Chondrocyte (in vitro differentiated cells): ENCODE measurements around the gene HCK. TPM values are rescaled to one million over a fixed set of nuclear protein-coding genes. Genes with fewer than 3 reads are reported as not detected.

Source experiments
- DNase-seq: peaks from one replicate; pipeline ENCODE4 v3.0.0; 2021; ENCODE audit warnings: mixed read lengths, low spot score
- H3K27ac Mint-ChIP-seq: one replicate; pipeline ENCODE4 v1.8.0; 2021; ENCODE audit warnings: mild to moderate bottlenecking, moderate library complexity, mixed read lengths; ENCODE audit not compliant: unreplicated experiment
- H3K27me3 Mint-ChIP-seq: 2 replicates; pipeline ENCODE4 v1.8.0; 2021; ENCODE audit warnings: low read depth, mixed read lengths
- H3K36me3 Mint-ChIP-seq: 2 replicates; pipeline ENCODE4 v1.8.0; 2021; ENCODE audit warnings: low read depth, mixed read lengths
- H3K4me1 Mint-ChIP-seq: 2 replicates; pipeline ENCODE4 v1.8.0; 2021; ENCODE audit warnings: low read depth, mild to moderate bottlenecking, mixed read lengths
- H3K4me3 Mint-ChIP-seq: one replicate; pipeline ENCODE4 v1.8.0; 2021; ENCODE audit warnings: mild to moderate bottlenecking, moderate library complexity, mixed read lengths; ENCODE audit not compliant: unreplicated experiment
- H3K9me3 Mint-ChIP-seq: 2 replicates; pipeline ENCODE4 v1.8.0; 2021; ENCODE audit warnings: low read depth, mixed read lengths
- CTCF ChIP-seq: fragments of 200-600 bp; sonication (generic); IDR thresholded peaks from 2 replicates; pipeline ENCODE4 v1.5.0; 2021; ENCODE audit warnings: antibody characterized with exemption, mild to moderate bottlenecking, moderate library complexity
- total RNA-seq: library from RNA; stranded (reverse); gene quantifications from 3 replicates; pipeline ENCODE4 v1.2.1, GENCODE V29; 2021

HCK gene
- total RNA-seq, 1 donor from 2014 or later, result not detected

- Mint-ChIP-seq H3K9me3 (no peaks in the 10 kb centered on the region), H3K27me3 (peaks cover 67% of the 10 kb centered on the region), H3K4me3 (no peak overlapping the region), H3K4me1 (peaks cover 11% of the 10 kb centered on the region), H3K27ac (no peak overlapping the region), H3K36me3 (peaks cover 4% of the 10 kb centered on the region)
- no peak for TF ChIP-seq CTCF
- DNase-seq, result no peak
Measured at GRCh38 chr20:32050324-32050841, 1.7 kb upstream of the HCK start.

GRCh38 chr20:32050851-32051556, 1.0 kb upstream of the HCK start:
- H3K4me1 Mint-ChIP-seq, result peaks cover 11% of the 10 kb centered on the region
- no peak for TF ChIP-seq CTCF
- no peak for DNase-seq
- peak overlapping the region; percentile 22 for H3K27ac Mint-ChIP-seq
- peaks cover 67% of the 10 kb centered on the region for H3K27me3 Mint-ChIP-seq
- no peaks in the 10 kb centered on the region for H3K9me3 Mint-ChIP-seq
- H3K4me3 Mint-ChIP-seq, result no peak overlapping the region
- H3K36me3 Mint-ChIP-seq, result peaks cover 4% of the 10 kb centered on the region

GRCh38 chr20:32051720-32052089, 337 bp upstream of the HCK start:
- H3K4me1 Mint-ChIP-seq, result peaks cover 11% of the 10 kb centered on the region
- H3K9me3 Mint-ChIP-seq, result no peaks in the 10 kb centered on the region
- no peak for TF ChIP-seq CTCF
- H3K27ac Mint-ChIP-seq, result no peak overlapping the region
- peaks cover 1% of the 10 kb centered on the region for H3K36me3 Mint-ChIP-seq
- H3K27me3 Mint-ChIP-seq, result peaks cover 67% of the 10 kb centered on the region
- peak overlapping the region; percentile 53 for H3K4me3 Mint-ChIP-seq
- DNase-seq, result no peak

GRCh38 chr20:32052778-32053362, 828 bp downstream of the HCK start:
- Mint-ChIP-seq H3K27me3 (peaks cover 74% of the 10 kb centered on the region), H3K36me3 (peaks cover 1% of the 10 kb centered on the region), H3K4me3 (no peak overlapping the region), H3K4me1 (peaks cover 11% of the 10 kb centered on the region), H3K27ac (no peak overlapping the region), H3K9me3 (no peaks in the 10 kb centered on the region)
- DNase-seq, result no peak
- no peak for TF ChIP-seq CTCF

- no peak for DNase-seq
- Mint-ChIP-seq H3K36me3 (peaks cover 1% of the 10 kb centered on the region), H3K4me1 (peaks cover 11% of the 10 kb centered on the region), H3K27me3 (peaks cover 76% of the 10 kb centered on the region), H3K9me3 (no peaks in the 10 kb centered on the region), H3K27ac (no peak overlapping the region), H3K4me3 (no peak overlapping the region)
- no peak for TF ChIP-seq CTCF
Measured at GRCh38 chr20:32053648-32054047, 1.6 kb downstream of the HCK start.
